ENCODE measurements around the gene SEMA3G. TPM values are rescaled to one million over a fixed set of nuclear protein-coding genes. Genes with fewer than 3 reads are reported as not detected.
A peak's percentile ranks its signal among the peaks of the same experiment; 100 is the strongest.

The SEMA3G gene
- total RNA-seq, 2 donors from 2014 or later = 0.16 to 0.36 TPM

DNA sequence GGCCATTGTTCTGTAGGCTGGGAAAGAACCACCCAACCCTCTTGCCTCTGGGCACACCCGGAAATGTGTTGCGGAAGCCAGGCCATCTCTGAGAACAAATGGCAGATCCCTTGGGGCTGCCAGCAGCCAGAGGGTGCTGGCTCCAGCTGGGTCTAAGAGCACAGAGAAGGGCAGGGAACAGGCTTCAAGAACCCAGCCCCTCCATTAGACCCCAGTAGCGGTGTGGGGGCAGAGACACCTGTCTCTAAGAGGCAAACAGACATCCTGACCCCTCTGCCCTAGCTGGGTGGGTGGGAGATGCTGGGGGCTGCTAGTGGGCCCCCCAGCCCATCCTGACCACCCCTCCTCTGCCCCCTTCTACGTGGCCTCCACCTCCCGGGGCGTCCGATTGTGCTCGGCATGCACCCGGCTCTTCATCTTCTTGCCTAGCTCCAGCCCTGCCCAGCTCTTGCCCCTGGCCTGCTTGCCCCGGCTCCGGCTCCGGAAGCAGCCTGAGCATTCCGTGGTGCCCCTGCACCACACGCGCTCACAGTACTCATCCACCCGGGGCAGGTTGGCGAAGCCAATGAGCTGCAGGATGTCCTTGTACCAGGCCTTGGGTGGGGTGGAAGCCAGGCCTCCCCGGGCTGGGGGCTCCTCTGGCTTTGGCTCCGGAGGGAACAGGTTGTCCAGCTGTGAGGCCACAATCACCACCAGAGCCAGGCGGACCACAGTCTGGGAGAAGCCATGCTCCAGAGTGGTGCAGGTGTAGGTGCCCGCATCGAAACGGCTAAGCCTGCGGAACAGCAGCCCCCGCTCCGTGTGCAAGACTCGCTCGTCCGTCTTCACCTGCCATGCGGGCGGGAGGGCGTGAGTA lies 9.4 kb downstream of the SEMA3G start:
- DNase-seq (no peak), ATAC-seq (replicated peaks in 1 of 2) (no peak)
- no peaks in the 10 kb centered on the region for H3K36me3 Mint-ChIP-seq (ENCODE audit: insufficient read depth in 2 of 2)
- H3K4me1 Mint-ChIP-seq (ENCODE audit: low read depth) = no peaks in the 10 kb centered on the region
- no peak overlapping the region for H3K4me3 Mint-ChIP-seq
- no peaks in the 10 kb centered on the region for H3K27me3 Mint-ChIP-seq (ENCODE audit: low read depth)
- no peaks in the 10 kb centered on the region for H3K9me3 Mint-ChIP-seq
- H3K27ac Mint-ChIP-seq = no peak overlapping the region

DNA sequence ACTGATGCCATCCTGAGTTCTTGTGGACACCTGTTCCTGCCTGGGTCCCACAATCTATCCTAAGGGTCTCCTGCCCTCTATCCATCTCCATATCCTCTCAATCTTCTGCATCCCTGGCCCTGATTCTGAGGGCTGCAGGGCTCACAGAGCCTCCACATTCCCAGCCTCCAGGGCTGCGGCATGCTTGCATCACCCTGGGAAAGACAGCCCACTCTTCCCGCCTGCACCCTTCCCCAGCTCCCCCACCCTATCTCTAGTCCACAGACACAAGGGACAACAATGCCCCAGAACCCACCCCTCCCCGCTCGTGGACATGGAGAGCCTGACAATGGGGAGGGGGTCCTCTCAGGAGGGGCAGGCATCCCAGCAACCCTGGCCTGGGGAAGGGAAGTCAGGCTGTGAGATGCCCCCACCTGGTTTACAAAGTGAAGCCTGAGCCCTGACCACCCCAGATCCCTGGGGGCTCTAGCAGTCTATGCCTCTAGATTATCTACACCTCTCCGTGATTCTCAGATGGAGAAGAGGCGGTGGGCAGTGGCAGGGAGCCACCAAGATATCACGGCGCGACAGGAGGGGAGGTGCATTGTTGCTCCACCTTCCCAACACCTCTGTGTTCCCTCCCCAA lies 10.3 kb downstream of the SEMA3G start:
- Mint-ChIP-seq H3K27ac (no peak overlapping the region), H3K27me3 (ENCODE audit: low read depth) (no peaks in the 10 kb centered on the region), H3K4me1 (ENCODE audit: low read depth) (no peaks in the 10 kb centered on the region), H3K4me3 (no peak overlapping the region), H3K9me3 (no peaks in the 10 kb centered on the region), H3K36me3 (ENCODE audit: insufficient read depth in 2 of 2) (no peaks in the 10 kb centered on the region)
- DNase-seq (no peak), ATAC-seq (replicated peaks in 1 of 2) (no peak)

DNA sequence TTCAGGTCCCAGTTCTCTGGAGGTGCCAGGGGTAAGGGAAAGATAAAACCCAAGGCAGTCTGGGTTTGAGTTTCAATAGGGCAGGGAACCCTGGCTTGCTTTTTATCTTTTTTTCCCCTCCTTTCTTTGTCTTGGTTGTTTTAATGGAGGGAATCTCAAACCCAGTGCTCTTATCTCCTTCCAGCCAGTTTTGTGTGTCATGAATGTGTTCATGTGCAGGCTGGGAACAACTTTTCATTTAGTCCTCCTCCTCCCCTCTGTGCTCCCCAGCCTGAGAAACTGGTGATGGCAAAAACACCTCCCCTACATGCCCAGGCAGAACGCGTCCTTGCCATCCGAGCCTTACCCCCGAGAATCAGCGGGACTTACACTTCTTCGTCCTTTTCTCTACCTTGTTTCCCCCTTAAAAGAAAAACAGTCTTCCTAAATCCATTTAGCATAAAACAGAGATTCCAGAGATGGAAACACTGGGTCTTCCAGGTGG lies 10.9 kb downstream of the SEMA3G start:
- ATAC-seq (replicated peaks in 1 of 2) (no peak), DNase-seq (no peak)
- H3K4me3 Mint-ChIP-seq = no peak overlapping the region
- H3K36me3 Mint-ChIP-seq (ENCODE audit: insufficient read depth in 2 of 2) = no peaks in the 10 kb centered on the region
- no peak overlapping the region for H3K27ac Mint-ChIP-seq
- no peaks in the 10 kb centered on the region for H3K27me3 Mint-ChIP-seq (ENCODE audit: low read depth)
- H3K9me3 Mint-ChIP-seq = no peaks in the 10 kb centered on the region
- no peaks in the 10 kb centered on the region for H3K4me1 Mint-ChIP-seq (ENCODE audit: low read depth)

DNA sequence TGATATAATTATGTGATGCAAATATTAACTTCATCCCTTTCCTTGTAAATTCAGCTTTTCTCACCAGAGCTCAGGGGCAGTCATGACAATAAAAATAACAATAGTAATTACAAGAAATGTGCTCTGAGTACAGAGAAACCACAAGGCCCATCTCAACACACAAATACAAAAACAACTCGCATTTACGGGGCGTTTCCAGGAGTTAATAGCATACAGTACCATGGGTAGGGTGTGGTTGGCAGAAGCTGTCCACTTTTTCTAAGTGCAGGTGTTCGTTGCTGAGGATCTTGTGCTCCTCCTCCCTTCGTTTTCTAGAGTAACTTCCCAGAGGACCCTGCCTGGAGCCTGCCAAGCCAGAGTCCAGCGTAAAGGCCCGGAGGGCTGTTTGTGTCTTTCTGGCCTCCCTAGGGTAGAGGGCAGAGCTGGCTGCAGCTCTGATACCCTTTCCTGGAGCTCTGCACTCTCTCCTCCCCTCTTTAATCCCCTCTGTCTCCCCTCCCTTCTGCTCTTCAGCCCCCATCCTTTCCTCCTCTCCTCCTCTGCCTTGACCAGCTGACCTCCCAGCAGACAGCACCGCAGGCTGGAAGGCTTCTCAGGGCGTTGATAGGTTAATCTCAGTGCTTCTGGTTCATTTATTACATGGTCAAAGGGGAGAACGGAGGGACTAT lies 11.4 kb downstream of the SEMA3G start:
- Mint-ChIP-seq H3K9me3 (no peaks in the 10 kb centered on the region), H3K36me3 (ENCODE audit: insufficient read depth in 2 of 2) (no peaks in the 10 kb centered on the region), H3K27ac (no peak overlapping the region), H3K27me3 (ENCODE audit: low read depth) (no peaks in the 10 kb centered on the region), H3K4me1 (ENCODE audit: low read depth) (no peaks in the 10 kb centered on the region), H3K4me3 (peak overlapping the region in 1 of 2 donors; percentile 27)
- no peak for DNase-seq
- peak in 1 of 2 donors; percentile 41 for ATAC-seq (replicated peaks in 1 of 2)

DNA sequence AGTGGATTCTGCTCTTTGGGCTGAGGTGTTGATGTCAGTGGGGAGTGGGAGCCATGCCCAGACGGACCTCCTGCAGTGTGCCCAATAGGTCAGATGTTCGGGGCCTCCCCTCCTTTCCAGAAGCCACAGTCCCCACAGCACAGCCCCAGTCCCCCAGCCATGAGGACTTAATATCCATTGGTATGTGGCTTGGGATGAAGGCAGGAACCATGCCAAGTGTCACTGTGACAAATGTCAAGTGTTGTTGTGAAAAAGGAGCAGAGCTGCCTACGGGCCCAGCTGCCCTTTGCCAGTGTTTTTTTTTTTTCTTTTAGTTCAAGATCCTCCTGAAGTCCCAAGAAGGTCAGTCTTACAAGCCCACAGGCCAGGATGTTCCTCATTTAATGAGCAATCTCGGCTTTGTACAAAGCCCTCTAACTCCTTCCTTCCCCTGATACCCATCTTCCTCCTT lies 12.2 kb downstream of the SEMA3G start:
- H3K36me3 Mint-ChIP-seq (ENCODE audit: insufficient read depth in 2 of 2) = no peaks in the 10 kb centered on the region
- no peaks in the 10 kb centered on the region for H3K4me1 Mint-ChIP-seq (ENCODE audit: low read depth)
- peak overlapping the region; percentile 24 for H3K27ac Mint-ChIP-seq
- no peaks in the 10 kb centered on the region for H3K27me3 Mint-ChIP-seq (ENCODE audit: low read depth)
- DNase-seq (no peak), ATAC-seq (replicated peaks in 1 of 2) (no peak)
- no peaks in the 10 kb centered on the region for H3K9me3 Mint-ChIP-seq
- no peak overlapping the region for H3K4me3 Mint-ChIP-seq

DNA sequence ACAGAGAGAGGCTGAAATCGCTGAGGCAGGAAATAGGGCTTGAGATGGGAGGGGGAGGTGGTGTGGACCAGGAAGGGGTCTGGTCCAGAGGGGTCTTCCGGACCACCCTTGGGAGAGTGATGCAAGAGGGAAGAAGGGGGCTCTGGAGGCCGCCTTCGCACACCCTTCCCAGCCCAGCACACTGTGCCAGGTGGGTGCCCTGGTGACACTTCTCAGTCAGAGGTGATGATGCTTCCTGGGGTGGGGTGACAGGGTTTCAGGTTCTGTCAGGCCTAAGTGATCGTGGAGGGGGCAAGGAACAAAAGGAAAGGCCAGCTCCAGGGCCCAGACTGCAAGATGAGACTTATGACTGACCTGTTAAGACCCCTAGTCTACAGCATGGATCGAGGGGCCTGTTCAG lies 12.7 kb downstream of the SEMA3G start:
- Mint-ChIP-seq H3K27ac (no peak overlapping the region), H3K36me3 (ENCODE audit: insufficient read depth in 2 of 2) (no peaks in the 10 kb centered on the region)

DNA sequence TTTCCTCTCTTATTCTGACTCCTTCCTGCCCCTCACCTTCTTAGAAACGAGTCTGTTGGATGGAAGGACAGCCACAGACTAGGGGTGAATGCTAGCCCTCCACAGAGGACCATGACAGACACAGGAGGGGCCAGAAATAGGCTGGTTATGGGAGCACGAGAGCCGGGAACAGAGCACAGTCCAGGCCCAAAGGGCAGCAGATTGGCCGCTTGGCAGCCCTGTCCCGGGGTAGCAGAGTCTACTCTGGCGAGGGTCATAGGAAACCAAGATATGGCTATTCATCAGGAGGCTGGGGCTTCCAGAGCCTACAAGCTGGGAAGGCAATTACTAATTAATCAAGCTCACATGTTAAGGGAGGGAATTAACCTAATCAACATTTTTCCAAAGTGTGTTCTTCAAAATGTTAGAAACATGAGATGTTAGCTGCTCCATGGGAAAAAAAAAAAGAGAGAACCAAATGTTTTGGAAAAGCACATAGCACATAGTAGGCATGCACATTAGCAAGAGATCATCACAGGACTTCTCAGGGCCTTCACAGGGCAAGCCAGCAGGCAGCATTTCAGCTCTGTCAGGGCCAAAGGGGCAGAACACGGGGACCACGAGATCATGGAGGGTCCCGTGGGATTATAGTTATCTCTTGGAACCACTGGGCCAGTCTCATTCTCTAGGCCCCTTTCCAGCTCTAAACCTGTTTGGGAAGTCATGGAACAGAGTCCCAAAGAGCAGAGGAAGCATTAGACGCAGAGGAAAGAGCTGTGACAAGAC lies 13.3 kb downstream of the SEMA3G start:
- Mint-ChIP-seq H3K4me1 (ENCODE audit: low read depth) (no peaks in the 10 kb centered on the region), H3K4me3 (no peak overlapping the region), H3K36me3 (ENCODE audit: insufficient read depth in 2 of 2) (no peaks in the 10 kb centered on the region), H3K27me3 (ENCODE audit: low read depth) (no peaks in the 10 kb centered on the region), H3K27ac (no peak overlapping the region), H3K9me3 (no peaks in the 10 kb centered on the region)
- ATAC-seq (replicated peaks in 1 of 2) (no peak), DNase-seq (no peak)

More for the DNA sequence above, 12.7 kb downstream of the SEMA3G start:
- ATAC-seq (replicated peaks in 1 of 2) (peak in 1 of 2 donors; percentile 40), DNase-seq (no peak)
- Mint-ChIP-seq H3K27me3 (ENCODE audit: low read depth) (no peaks in the 10 kb centered on the region), H3K4me3 (no peak overlapping the region), H3K4me1 (ENCODE audit: low read depth) (no peaks in the 10 kb centered on the region), H3K9me3 (no peaks in the 10 kb centered on the region)

DNA sequence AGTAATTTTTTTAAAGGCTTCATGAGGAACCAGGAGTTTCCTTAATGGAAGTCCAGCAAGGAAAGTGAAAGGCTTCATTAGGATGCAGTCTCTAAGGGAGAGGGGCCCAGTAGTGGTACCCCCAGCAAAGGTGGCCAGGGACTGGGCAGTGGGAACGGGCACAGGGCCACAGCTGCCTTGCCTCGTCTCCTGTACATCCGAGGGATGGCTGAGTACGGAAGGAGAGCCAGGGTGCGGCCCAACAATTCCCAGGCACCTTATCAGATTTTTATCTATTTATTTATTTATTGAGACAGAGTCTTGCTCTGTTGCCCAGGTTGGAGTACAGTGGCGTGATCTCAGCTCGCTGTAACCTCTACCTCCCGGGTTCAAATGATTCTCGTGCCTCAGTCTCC lies 14.5 kb downstream of the SEMA3G start:
- Mint-ChIP-seq H3K36me3 (ENCODE audit: insufficient read depth in 2 of 2) (no peaks in the 10 kb centered on the region), H3K4me3 (no peak overlapping the region), H3K4me1 (ENCODE audit: low read depth) (no peaks in the 10 kb centered on the region), H3K27ac (no peak overlapping the region), H3K27me3 (ENCODE audit: low read depth) (no peaks in the 10 kb centered on the region), H3K9me3 (no peaks in the 10 kb centered on the region)
- DNase-seq (no peak), ATAC-seq (replicated peaks in 1 of 2) (no peak)

DNA sequence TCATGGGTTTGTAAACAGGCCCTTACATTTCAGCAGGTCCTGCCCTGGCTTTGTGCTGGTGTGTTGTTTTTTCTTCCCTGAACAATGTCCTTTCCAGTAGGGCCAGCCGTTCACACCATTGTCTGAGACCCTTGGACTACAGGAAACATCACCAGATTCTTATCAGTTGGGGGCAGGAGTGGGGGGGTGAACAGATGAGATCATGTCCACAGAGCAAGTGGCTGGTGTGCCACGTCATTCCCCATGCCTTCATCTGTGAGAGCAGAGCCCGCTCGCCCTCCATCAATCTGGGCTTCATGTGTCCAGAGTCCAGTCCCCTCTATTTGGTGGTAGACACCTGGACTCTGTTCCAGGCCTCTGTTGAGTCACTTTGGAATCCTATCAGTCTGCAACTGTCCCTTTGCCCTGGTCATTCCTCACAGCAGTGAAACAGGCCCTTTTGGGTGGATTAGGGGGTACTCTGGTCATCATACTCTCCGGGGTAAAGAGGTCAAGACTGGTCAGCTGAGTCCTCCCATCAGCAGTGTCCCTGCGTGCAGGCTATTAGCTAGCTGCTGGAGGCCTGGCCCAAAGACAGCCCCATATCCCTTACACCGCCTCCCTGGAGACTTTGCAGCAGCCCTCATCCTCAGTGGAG lies 15.0 kb downstream of the SEMA3G start:
- no peaks in the 10 kb centered on the region for H3K4me1 Mint-ChIP-seq (ENCODE audit: low read depth)
- no peak for ATAC-seq (replicated peaks in 1 of 2)

DNA sequence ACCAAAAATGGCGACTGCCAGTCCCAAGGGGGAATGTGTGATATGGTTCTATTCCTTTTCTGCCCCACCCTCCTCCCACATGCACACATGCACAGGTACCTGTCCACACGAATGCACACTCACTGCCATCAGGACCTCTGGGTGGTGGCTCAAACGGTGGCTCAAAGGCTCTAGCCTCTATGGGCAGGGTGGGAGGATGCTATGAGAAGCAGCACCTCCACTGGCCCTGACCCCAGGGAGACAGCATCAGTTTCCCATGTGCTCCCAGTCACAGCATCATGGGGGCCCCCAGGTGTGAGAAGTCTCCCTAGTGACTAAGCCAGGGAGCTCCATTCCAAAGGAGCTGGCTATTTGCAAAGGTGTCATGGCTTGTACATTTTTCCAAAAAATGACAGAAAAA lies 15.9 kb downstream of the SEMA3G start:
- no peak overlapping the region for H3K27ac Mint-ChIP-seq
- H3K36me3 Mint-ChIP-seq (ENCODE audit: insufficient read depth in 2 of 2) = no peaks in the 10 kb centered on the region
- H3K4me3 Mint-ChIP-seq = no peak overlapping the region
- no peaks in the 10 kb centered on the region for H3K4me1 Mint-ChIP-seq (ENCODE audit: low read depth)
- H3K9me3 Mint-ChIP-seq = no peaks in the 10 kb centered on the region
- ATAC-seq (replicated peaks in 1 of 2) (no peak), DNase-seq (no peak)
- no peaks in the 10 kb centered on the region for H3K27me3 Mint-ChIP-seq (ENCODE audit: low read depth)

More for the DNA sequence above, 15.0 kb downstream of the SEMA3G start:
- no peaks in the 10 kb centered on the region for H3K36me3 Mint-ChIP-seq (ENCODE audit: insufficient read depth in 2 of 2)
- H3K27ac Mint-ChIP-seq = no peak overlapping the region
- H3K4me3 Mint-ChIP-seq = no peak overlapping the region
- H3K9me3 Mint-ChIP-seq = no peaks in the 10 kb centered on the region
- no peak for DNase-seq
- H3K27me3 Mint-ChIP-seq (ENCODE audit: low read depth) = no peaks in the 10 kb centered on the region

DNA sequence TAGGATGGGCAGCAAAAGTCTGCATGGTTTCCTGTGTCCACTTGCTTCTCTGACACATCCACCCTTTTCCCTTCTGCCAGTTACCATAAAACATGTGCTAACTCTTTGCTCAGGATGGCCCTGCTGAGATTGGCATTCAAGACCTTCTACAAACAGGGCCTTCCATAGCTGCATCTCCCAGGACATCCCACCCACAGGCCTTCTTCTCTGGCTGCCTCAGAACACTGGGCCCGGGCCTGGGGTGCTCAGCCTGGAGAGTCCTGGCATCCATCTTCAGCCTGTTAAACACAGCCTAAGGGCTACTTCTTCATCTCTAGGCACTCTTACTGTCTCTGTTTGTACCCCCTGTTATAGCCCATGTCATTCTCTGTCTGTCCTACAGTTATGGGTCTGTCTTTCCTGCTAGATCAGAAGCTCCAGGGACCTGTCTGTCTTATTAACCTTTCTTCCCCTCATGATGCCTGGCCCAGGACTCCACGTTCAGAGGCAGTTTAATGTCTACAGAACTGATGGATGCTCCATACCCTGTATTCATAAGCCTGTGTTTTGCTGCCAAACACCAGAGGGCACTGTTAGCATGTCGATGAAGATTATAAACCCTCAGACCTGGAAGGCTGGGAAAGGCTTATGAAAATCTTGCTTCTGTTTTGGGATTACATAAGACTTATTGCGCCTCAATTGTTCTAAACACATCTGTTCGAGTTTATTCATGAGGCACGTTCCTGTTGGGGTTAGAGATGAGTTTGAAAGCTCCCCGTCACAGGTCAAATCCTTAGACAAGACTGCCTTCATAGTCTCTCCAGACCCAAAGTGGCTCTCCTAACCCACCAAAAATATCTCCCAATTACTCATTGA lies 16.5 kb downstream of the SEMA3G start:
- H3K9me3 Mint-ChIP-seq = no peaks in the 10 kb centered on the region
- no peak overlapping the region for H3K27ac Mint-ChIP-seq
- DNase-seq (peak; percentile 33 to 38), ATAC-seq (replicated peaks in 1 of 2) (peak; percentile 62 to 73)
- H3K4me3 Mint-ChIP-seq = no peak overlapping the region
- no peaks in the 10 kb centered on the region for H3K27me3 Mint-ChIP-seq (ENCODE audit: low read depth)
- H3K4me1 Mint-ChIP-seq (ENCODE audit: low read depth) = no peaks in the 10 kb centered on the region
- no peaks in the 10 kb centered on the region for H3K36me3 Mint-ChIP-seq (ENCODE audit: insufficient read depth in 2 of 2)

DNA sequence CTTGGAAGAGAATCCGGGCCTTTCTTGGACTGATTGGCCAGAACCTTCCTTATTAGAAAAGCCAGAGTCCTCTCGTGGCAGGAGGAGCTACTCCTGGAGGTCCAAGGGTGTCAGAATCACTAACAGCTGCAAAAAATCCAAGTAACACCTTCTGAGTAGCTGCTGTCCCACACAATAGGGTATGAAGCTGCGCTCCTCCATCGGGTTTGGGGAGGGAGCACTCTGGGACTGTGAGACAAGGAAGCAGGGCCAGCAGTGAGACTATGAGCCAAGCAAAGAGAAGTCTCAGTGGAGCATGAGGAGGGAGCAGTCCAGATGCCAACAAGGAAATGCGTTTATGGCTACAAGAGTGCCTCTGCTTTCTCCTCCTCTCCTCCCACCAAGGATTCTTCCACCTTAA lies 21.7 kb downstream of the SEMA3G start:
- ATAC-seq (replicated peaks in 1 of 2) (no peak), DNase-seq (no peak)
- Mint-ChIP-seq H3K36me3 (ENCODE audit: insufficient read depth in 2 of 2) (no peaks in the 10 kb centered on the region), H3K4me1 (ENCODE audit: low read depth) (no peaks in the 10 kb centered on the region), H3K27me3 (ENCODE audit: low read depth) (no peaks in the 10 kb centered on the region), H3K27ac (no peak overlapping the region), H3K9me3 (no peaks in the 10 kb centered on the region), H3K4me3 (no peak overlapping the region)
